H1 (cell line): Measurements from ENCODE around the gene NCOA1. TPM values are rescaled to one million over a fixed set of nuclear protein-coding genes. Genes with fewer than 3 reads are reported as not detected.

Source experiments
- CTCF ChIA-PET: fragments of 300-600 bp; sonication (Branson Sonifier 250); formaldehyde crosslinking; loops from one replicate; lab custom pipeline; 2021; ENCODE audit not compliant: partially characterized antibody; lab: Charles Lee
- POLR2A ChIA-PET: fragments of 300-600 bp; sonication (Branson Sonifier 250); formaldehyde crosslinking; loops from one replicate; lab custom pipeline; 2021; ENCODE audit warnings: inconsistent platforms; ENCODE audit not compliant: partially characterized antibody; lab: Charles Lee
- DNase-seq, 2 experiments: peaks; one replicate each; pipeline versions ENCODE4 v3.0.0 to v3.0.0-alpha.2; 2010 to 2022; ENCODE audit warnings: low spot score in 2 of 2, low read depth in 1 of 2, mixed read lengths in 1 of 2
- FAIRE-seq: peaks from 2 replicates; lab custom pipeline; 2011; peaks lifted over from hg19 to GRCh38; lab: Jason Lieb, UNC
- H2AFZ ChIP-seq: 2 replicates; pipeline ENCODE4 v1.8.1; 2012; ENCODE audit warnings: low read length, inconsistent platforms
- H2AK5ac ChIP-seq: 2 replicates; pipeline ENCODE4 v1.6.1; 2013; ENCODE audit warnings: low read depth, low read length
- H2BK120ac ChIP-seq: replicated peaks from 2 replicates; pipeline ENCODE3; 2013; ENCODE audit warnings: low read depth, low read length, inconsistent platforms
- H2BK12ac ChIP-seq: 2 replicates; pipeline ENCODE4 v1.6.1; 2013; ENCODE audit warnings: low read depth, low read length
- H2BK15ac ChIP-seq: 2 replicates; pipeline ENCODE4 v1.6.1; 2013; ENCODE audit warnings: low read length
- H2BK20ac ChIP-seq: 2 replicates; pipeline ENCODE4 v1.6.1; 2013; ENCODE audit warnings: low read length
- H2BK5ac ChIP-seq: 2 replicates; pipeline ENCODE4 v1.6.1; 2013; ENCODE audit warnings: low read depth, low read length
- H3K14ac ChIP-seq: 2 replicates; pipeline ENCODE4 v1.6.1; 2013; ENCODE audit warnings: inconsistent platforms; ENCODE audit not compliant: insufficient read length
- H3K18ac ChIP-seq: 2 replicates; pipeline ENCODE4 v1.6.1; 2013; ENCODE audit warnings: low read length; ENCODE audit errors: extremely low read depth
- H3K23ac ChIP-seq: 2 replicates; pipeline ENCODE4 v1.6.1; 2013; ENCODE audit warnings: inconsistent platforms; ENCODE audit not compliant: insufficient read length
- H3K23me2 ChIP-seq: 2 replicates; pipeline ENCODE4 v1.6.1; 2013; ENCODE audit warnings: low read depth, low read length
- H3K27ac ChIP-seq: 2 replicates; pipeline ENCODE4 v1.6.1; 2011; ENCODE audit warnings: low read depth, low read length, inconsistent platforms
- H3K27me3 ChIP-seq, 4 experiments: replicated peaks in 1 of 4; 1 replicate in 1 of 4; 2 replicates in 3 of 4; pipeline versions ENCODE4 v1.6.1 to v1.8.1; 2011 to 2013; ENCODE audit warnings: low read length in 3 of 4, mild to moderate bottlenecking in 3 of 4, inconsistent platforms in 2 of 4, mixed read lengths in 2 of 4, moderate library complexity in 1 of 4; ENCODE audit not compliant: control insufficient read depth in 3 of 4, insufficient read depth in 3 of 4; ENCODE audit errors: extremely low read depth in 1 of 4
- H3K36me3 ChIP-seq, 4 experiments: 2 replicates each; pipeline versions ENCODE4 v1.6.1 to v1.8.1; 2011 to 2013; ENCODE audit warnings: mild to moderate bottlenecking in 4 of 4, low read length in 3 of 4, moderate library complexity in 2 of 4, control low read depth in 1 of 4, inconsistent platforms in 1 of 4; ENCODE audit not compliant: insufficient read depth in 4 of 4, control insufficient read depth in 2 of 4
- H3K4ac ChIP-seq: replicated peaks from 2 replicates; pipeline ENCODE3; 2013; ENCODE audit warnings: low read length, low read depth, mixed read lengths, inconsistent platforms; ENCODE audit not compliant: insufficient read length
- H3K4me1 ChIP-seq, 4 experiments: replicated peaks in 1 of 4; 1 replicate in 1 of 4; 2 replicates in 3 of 4; pipeline versions ENCODE4 v1.6.1 to v1.8.1; 2011 to 2013; ENCODE audit warnings: low read length in 3 of 4, inconsistent platforms in 2 of 4, mixed read lengths in 1 of 4; ENCODE audit not compliant: insufficient read depth in 4 of 4, control insufficient read depth in 3 of 4
- H3K4me2 ChIP-seq, 2 experiments: 2 replicates each; pipeline versions ENCODE4 v1.6.1 to v1.8.1; 2011 to 2013; ENCODE audit warnings: low read depth in 2 of 2, low read length in 2 of 2, control low read depth in 1 of 2, inconsistent platforms in 1 of 2, mild to moderate bottlenecking in 1 of 2; ENCODE audit not compliant: insufficient read depth in 1 of 2
- H3K4me3 ChIP-seq, 4 experiments: fragments of 200-600, 300-600 bp in 1 of 4; sonication (generic), shearing (Covaris generic), sonication (Bioruptor Twin) in 1 of 4; 2 replicates each; pipeline versions ENCODE4 v1.5.1 to v1.8.1; 2011 to 2016; ENCODE audit warnings: low read length in 4 of 4, low read depth in 3 of 4, control low read depth in 2 of 4, inconsistent platforms in 2 of 4, mild to moderate bottlenecking in 2 of 4, mixed read lengths in 1 of 4, moderate library complexity in 1 of 4; ENCODE audit not compliant: insufficient read depth in 2 of 4; ENCODE audit errors: extremely low read depth in 1 of 4
- H3K56ac ChIP-seq: replicated peaks from 2 replicates; pipeline ENCODE3; 2013; ENCODE audit warnings: low read depth, mild to moderate bottlenecking, mixed read lengths, low read length, inconsistent platforms; ENCODE audit not compliant: insufficient read length
- H3K79me1 ChIP-seq: 2 replicates; pipeline ENCODE4 v1.6.1; 2013; ENCODE audit warnings: low read depth, low read length, control low read depth
- H3K79me2 ChIP-seq, 2 experiments: 2 replicates each; pipeline versions ENCODE4 v1.6.1 to v1.8.1; 2012 to 2013; ENCODE audit warnings: low read length in 2 of 2, mild to moderate bottlenecking in 2 of 2, inconsistent platforms in 1 of 2; ENCODE audit not compliant: insufficient read depth in 2 of 2, control insufficient read depth in 1 of 2
- H3K9ac ChIP-seq, 4 experiments: replicated peaks in 1 of 4; 1 replicate in 1 of 4; 2 replicates in 3 of 4; pipeline versions ENCODE4 v1.6.1 to v1.8.1; 2011 to 2013; ENCODE audit warnings: low read depth in 3 of 4, low read length in 3 of 4, control low read depth in 2 of 4, mild to moderate bottlenecking in 2 of 4, moderate library complexity in 2 of 4, inconsistent platforms in 1 of 4; ENCODE audit errors: extremely low read depth in 1 of 4
- H3K9me3 ChIP-seq, 2 experiments: 2 replicates each; pipeline versions ENCODE4 v1.6.1 to v1.8.1; 2012 to 2013; ENCODE audit warnings: mild to moderate bottlenecking in 2 of 2, moderate library complexity in 2 of 2, control low read depth in 1 of 2, inconsistent platforms in 1 of 2, low read depth in 1 of 2, low read length in 1 of 2, mixed read lengths in 1 of 2; ENCODE audit not compliant: insufficient read depth in 2 of 2
- H4K20me1 ChIP-seq, 2 experiments: replicated peaks in 1 of 2; 2 replicates each; pipeline versions ENCODE3 to v1.8.1; 2011 to 2013; ENCODE audit warnings: inconsistent platforms in 2 of 2, low read length in 2 of 2, mild to moderate bottlenecking in 1 of 2; ENCODE audit not compliant: insufficient read depth in 2 of 2, control insufficient read depth in 1 of 2
- H4K5ac ChIP-seq: 2 replicates; pipeline ENCODE4 v1.6.1; 2013; ENCODE audit warnings: low read length, low read depth, mixed read lengths, inconsistent platforms; ENCODE audit not compliant: insufficient read length
- H4K8ac ChIP-seq: 2 replicates; pipeline ENCODE4 v1.8.0; 2013; ENCODE audit warnings: mild to moderate bottlenecking, moderate library complexity, low read length, inconsistent platforms; ENCODE audit not compliant: insufficient read depth; ENCODE audit errors: extremely low read depth
- H4K91ac ChIP-seq: replicated peaks from 2 replicates; pipeline ENCODE3; 2013; ENCODE audit warnings: low read length, mixed read lengths, inconsistent platforms; ENCODE audit not compliant: insufficient read length
- ASH2L ChIP-seq: fragments of 200-600, 300-600 bp; sonication (generic); IDR thresholded peaks from one replicate; pipeline ENCODE4 v1.7.1; 2017; ENCODE audit warnings: low read length
- BRCA1 ChIP-seq: IDR thresholded peaks from 2 replicates; pipeline ENCODE4 v1.6.1; 2012; ENCODE audit warnings: low read depth, low read length, improper control_type of control experiment
- EP300 ChIP-seq, 2 experiments: IDR thresholded peaks; 1 replicate in 1 of 2; 2 replicates in 1 of 2; pipeline ENCODE4 v1.6.1; 2011 to 2012; ENCODE audit warnings: low read depth in 2 of 2, low read length in 2 of 2, mild to moderate bottlenecking in 2 of 2, borderline replicate concordance in 1 of 2, inconsistent platforms in 1 of 2, moderate library complexity in 1 of 2
- FOSL1 ChIP-seq: IDR thresholded peaks from 2 replicates; pipeline ENCODE4 v1.6.1; 2011; ENCODE audit warnings: mild to moderate bottlenecking, low read depth, low read length, moderate library complexity; ENCODE audit not compliant: insufficient read depth
- MAFK ChIP-seq: IDR thresholded peaks from 2 replicates; pipeline ENCODE4 v1.6.1; 2012; ENCODE audit warnings: low read depth, mild to moderate bottlenecking, improper control_type of control experiment, low read length
- POLR2AphosphoS5 ChIP-seq: IDR thresholded peaks from 2 replicates; pipeline ENCODE4 v1.6.1; 2011; ENCODE audit warnings: low read depth, low read length
- RBBP5 ChIP-seq: IDR thresholded peaks from 2 replicates; pipeline ENCODE4 v1.7.1; 2012; ENCODE audit warnings: low read depth, mild to moderate bottlenecking, inconsistent platforms, low read length, moderate library complexity, borderline replicate concordance
- SP1 ChIP-seq: IDR thresholded peaks from 2 replicates; pipeline ENCODE4 v1.6.1; 2011; ENCODE audit warnings: low read depth, low read length
- SP4 ChIP-seq: IDR thresholded peaks from 2 replicates; pipeline ENCODE4 v1.6.1; 2012; ENCODE audit warnings: low read length, inconsistent platforms
- TAF7 ChIP-seq: optimal IDR thresholded peaks from 2 replicates; pipeline ENCODE3; 2011; ENCODE audit warnings: low read depth, mild to moderate bottlenecking, inconsistent platforms, low read length, moderate library complexity, borderline replicate concordance
- WGBS, 2 experiments: shearing (Covaris generic) in 1 of 2; methylation state at CpG; one replicate each; pipeline versions ENCODE4 v1.1.6 to v1.1.7; 2013 to 2015; ENCODE audit warnings: low lambda C conversion rate in 2 of 2, mixed read lengths in 2 of 2, inconsistent platforms in 1 of 2, low coverage in 1 of 2, missing lambda C conversion rate in 1 of 2; ENCODE audit not compliant: insufficient replicate concordance in 2 of 2, insufficient coverage in 1 of 2, insufficient read length in 1 of 2; ENCODE audit errors: extremely low coverage in 1 of 2, missing lambda C conversion rate in 1 of 2; 5-methylcytosine and 5-hydroxymethylcytosine counted together
- polyA plus RNA-seq, 7 experiments: library from polyadenylated mRNA; depleted of rRNA in 3 of 7; stranded (reverse) in 5 of 7; unstranded in 2 of 7; fragments of >200 nt in 5 of 7; fragments of 200-250 nt in 2 of 7; gene quantifications; 1 replicate in 5 of 7; 2 replicates in 1 of 7; 4 replicates in 1 of 7; pipeline versions ENCODE4 v1.2.1 to v1.2.3, GENCODE V29; 2011 to 2013; ENCODE audit warnings: missing spikeins in 2 of 7, mixed read lengths in 2 of 7
- total RNA-seq: library from RNA; stranded (reverse); fragmentation: NEBNext Ultra II Directional; extraction: Animal tissue kit (Norgen Biotek cat#: 25700); gene quantifications from 2 replicates; pipeline ENCODE4 v1.2.1, GENCODE V29; 2021
- TF ChIP-seq, protein P1 (sequence below): IDR thresholded peaks from 2 replicates; pipeline ENCODE4 v1.6.1; 2012; ENCODE audit warnings: low read length, inconsistent platforms

The NCOA1 gene
- total and polyA plus RNA-seq, 2 of the 8 experiments (the other 6 are each of a cell fraction or from before 2014, with no cell fraction given): 12.8 to 17.9 TPM

GRCh38 chr2:24459224-24460161 lies 31.6 kb upstream of the NCOA1 start:
- H4K5ac ChIP-seq: no peak overlapping the region
- FAIRE-seq (no peak), DNase-seq (no peak)
- no peaks in the 10 kb centered on the region for H3K79me2 ChIP-seq
- H4K20me1 ChIP-seq: no peaks in the 10 kb centered on the region
- H2BK120ac ChIP-seq: no peak overlapping the region
- POLR2A ChIA-PET: no interaction called here
- no peaks in the 10 kb centered on the region for H3K23me2 ChIP-seq
- H3K36me3 ChIP-seq: no peaks in the 10 kb centered on the region
- no peak overlapping the region for H3K14ac ChIP-seq
- no peak overlapping the region for H3K4me2 ChIP-seq
- no peak overlapping the region for H3K23ac ChIP-seq
- no peak overlapping the region for H4K8ac ChIP-seq
- no peak overlapping the region for H4K91ac ChIP-seq
- CTCF ChIA-PET: interaction anchor here (0.5 kb wide), 1 partner anchor 66 kb away, joined by 3 read pairs; no protein-coding TSS in a partner anchor
- no peak overlapping the region for H3K9ac ChIP-seq
- no peak overlapping the region for H2BK20ac ChIP-seq
- no peak overlapping the region for H3K4me3 ChIP-seq
- no peaks in the 10 kb centered on the region for H3K27me3 ChIP-seq
- no peak overlapping the region for H2BK15ac ChIP-seq
- no peak overlapping the region for H2BK5ac ChIP-seq
- no peak overlapping the region for H3K18ac ChIP-seq
- no peak overlapping the region for H3K4ac ChIP-seq
- no peaks in the 10 kb centered on the region for H3K79me1 ChIP-seq
- no peak overlapping the region for H2BK12ac ChIP-seq
- no peak overlapping the region for H3K27ac ChIP-seq
- H3K56ac ChIP-seq: no peak overlapping the region
- no peaks in the 10 kb centered on the region for H3K9me3 ChIP-seq
- no peak overlapping the region for H2AFZ ChIP-seq
- peaks cover 0 to 5% (median 1%) of the 10 kb centered on the region in 4 experiments; a peak in 1 of 7 replicates for H3K4me1 ChIP-seq
- 86% methylated on average over 5 of the region's 5 CpGs; no CpG with 5 or more reads in 1 of the 2 experiments for WGBS, 2 experiments
- no peak overlapping the region for H2AK5ac ChIP-seq
- TF ChIP-seq RBBP5 (no peak), SP1 (no peak), EP300 (IDR thresholded peaks at IDR 0.05; ENCODE audit: borderline replicate concordance in 1 of 2, low read depth in 2 of 2, low read length in 2 of 2) (no peak), FOSL1 (no peak), MAFK (no peak), POLR2AphosphoS5 (no peak), SP4 (no peak), ASH2L (no peak), TAF7 (no peak), BRCA1 (no peak)
- TF ChIP-seq, protein P1, sequence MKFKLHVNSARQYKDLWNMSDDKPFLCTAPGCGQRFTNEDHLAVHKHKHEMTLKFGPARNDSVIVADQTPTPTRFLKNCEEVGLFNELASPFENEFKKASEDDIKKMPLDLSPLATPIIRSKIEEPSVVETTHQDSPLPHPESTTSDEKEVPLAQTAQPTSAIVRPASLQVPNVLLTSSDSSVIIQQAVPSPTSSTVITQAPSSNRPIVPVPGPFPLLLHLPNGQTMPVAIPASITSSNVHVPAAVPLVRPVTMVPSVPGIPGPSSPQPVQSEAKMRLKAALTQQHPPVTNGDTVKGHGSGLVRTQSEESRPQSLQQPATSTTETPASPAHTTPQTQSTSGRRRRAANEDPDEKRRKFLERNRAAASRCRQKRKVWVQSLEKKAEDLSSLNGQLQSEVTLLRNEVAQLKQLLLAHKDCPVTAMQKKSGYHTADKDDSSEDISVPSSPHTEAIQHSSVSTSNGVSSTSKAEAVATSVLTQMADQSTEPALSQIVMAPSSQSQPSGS: no peak
